ENCODE data around the gene HTT.

HTT gene

DNA sequence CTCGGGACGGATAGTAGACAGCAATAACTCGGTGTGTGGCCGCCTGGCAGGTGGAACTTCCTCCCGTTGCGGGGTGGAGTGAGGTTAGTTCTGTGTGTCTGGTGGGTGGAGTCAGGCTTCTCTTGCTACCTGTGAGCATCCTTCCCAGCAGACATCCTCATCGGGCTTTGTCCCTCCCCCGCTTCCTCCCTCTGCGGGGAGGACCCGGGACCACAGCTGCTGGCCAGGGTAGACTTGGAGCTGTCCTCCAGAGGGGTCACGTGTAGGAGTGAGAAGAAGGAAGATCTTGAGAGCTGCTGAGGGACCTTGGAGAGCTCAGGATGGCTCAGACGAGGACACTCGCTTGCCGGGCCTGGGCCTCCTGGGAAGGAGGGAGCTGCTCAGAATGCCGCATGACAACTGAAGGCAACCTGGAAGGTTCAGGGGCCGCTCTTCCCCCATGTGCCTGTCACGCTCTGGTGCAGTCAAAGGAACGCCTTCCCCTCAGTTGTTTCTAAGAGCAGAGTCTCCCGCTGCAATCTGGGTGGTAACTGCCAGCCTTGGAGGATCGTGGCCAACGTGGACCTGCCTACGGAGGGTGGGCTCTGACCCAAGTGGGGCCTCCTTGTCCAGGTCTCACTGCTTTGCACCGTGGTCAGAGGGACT lies 168.8 kb downstream of the HTT start:
- TF ChIP-seq, protein P1, sequence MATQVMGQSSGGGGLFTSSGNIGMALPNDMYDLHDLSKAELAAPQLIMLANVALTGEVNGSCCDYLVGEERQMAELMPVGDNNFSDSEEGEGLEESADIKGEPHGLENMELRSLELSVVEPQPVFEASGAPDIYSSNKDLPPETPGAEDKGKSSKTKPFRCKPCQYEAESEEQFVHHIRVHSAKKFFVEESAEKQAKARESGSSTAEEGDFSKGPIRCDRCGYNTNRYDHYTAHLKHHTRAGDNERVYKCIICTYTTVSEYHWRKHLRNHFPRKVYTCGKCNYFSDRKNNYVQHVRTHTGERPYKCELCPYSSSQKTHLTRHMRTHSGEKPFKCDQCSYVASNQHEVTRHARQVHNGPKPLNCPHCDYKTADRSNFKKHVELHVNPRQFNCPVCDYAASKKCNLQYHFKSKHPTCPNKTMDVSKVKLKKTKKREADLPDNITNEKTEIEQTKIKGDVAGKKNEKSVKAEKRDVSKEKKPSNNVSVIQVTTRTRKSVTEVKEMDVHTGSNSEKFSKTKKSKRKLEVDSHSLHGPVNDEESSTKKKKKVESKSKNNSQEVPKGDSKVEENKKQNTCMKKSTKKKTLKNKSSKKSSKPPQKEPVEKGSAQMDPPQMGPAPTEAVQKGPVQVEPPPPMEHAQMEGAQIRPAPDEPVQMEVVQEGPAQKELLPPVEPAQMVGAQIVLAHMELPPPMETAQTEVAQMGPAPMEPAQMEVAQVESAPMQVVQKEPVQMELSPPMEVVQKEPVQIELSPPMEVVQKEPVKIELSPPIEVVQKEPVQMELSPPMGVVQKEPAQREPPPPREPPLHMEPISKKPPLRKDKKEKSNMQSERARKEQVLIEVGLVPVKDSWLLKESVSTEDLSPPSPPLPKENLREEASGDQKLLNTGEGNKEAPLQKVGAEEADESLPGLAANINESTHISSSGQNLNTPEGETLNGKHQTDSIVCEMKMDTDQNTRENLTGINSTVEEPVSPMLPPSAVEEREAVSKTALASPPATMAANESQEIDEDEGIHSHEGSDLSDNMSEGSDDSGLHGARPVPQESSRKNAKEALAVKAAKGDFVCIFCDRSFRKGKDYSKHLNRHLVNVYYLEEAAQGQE (IDR thresholded peaks at IDR 0.05; ENCODE audit: insufficient replicate concordance, low read depth) = peak; percentile 47
- TF ChIP-seq, protein P2, sequence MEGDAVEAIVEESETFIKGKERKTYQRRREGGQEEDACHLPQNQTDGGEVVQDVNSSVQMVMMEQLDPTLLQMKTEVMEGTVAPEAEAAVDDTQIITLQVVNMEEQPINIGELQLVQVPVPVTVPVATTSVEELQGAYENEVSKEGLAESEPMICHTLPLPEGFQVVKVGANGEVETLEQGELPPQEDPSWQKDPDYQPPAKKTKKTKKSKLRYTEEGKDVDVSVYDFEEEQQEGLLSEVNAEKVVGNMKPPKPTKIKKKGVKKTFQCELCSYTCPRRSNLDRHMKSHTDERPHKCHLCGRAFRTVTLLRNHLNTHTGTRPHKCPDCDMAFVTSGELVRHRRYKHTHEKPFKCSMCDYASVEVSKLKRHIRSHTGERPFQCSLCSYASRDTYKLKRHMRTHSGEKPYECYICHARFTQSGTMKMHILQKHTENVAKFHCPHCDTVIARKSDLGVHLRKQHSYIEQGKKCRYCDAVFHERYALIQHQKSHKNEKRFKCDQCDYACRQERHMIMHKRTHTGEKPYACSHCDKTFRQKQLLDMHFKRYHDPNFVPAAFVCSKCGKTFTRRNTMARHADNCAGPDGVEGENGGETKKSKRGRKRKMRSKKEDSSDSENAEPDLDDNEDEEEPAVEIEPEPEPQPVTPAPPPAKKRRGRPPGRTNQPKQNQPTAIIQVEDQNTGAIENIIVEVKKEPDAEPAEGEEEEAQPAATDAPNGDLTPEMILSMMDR (IDR thresholded peaks at IDR 0.05; ENCODE audit: insufficient read depth, low read length) = no peak
- H3K27me3 ChIP-seq (ENCODE audit: insufficient read depth, poor library complexity, severe bottlenecking) = no peaks in the 10 kb centered on the region
- H3K4me3 ChIP-seq (replicated peaks; ENCODE audit: insufficient read depth, low read length) = no peak overlapping the region
- no peak for DNase-seq (ENCODE audit: low read depth in 1 of 2, low spot score in 1 of 2)
- H3K27ac ChIP-seq (replicated peaks) = no peak overlapping the region

DNA sequence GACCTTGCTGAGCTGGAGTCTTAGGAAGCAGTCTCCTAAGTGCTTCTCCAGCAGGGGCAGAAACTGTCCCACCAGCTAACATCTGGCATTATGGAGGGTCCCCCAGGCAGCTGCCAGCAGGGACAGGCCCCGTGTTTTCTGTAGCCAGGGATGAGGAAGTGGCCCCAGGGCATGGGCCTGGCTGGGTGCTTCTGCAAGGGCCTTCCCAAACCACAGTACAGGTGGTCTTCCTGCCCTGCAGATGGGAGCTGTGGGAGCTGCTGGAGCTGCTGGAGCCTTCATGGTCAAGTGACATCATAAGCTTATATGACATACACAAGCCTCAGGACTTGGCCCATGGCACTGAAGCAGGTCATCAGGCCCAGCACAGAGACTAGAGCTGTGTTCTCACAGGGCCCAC lies 169.5 kb downstream of the HTT start:
- TF ChIP-seq, protein P2 (IDR thresholded peaks at IDR 0.05; ENCODE audit: insufficient read depth, low read length) = no peak
- TF ChIP-seq POLR2AphosphoS5 (IDR thresholded peaks at IDR 0.05; ENCODE audit: low read depth) = peak; percentile 18; the same call in 1 of the 2 replicates
- no peak overlapping the region for H3K4me3 ChIP-seq (replicated peaks; ENCODE audit: insufficient read depth, low read length)
- no peaks in the 10 kb centered on the region for H3K27me3 ChIP-seq (ENCODE audit: insufficient read depth, poor library complexity, severe bottlenecking)
- peak in 1 of 2 experiments; percentile 12 for DNase-seq (ENCODE audit: low read depth in 1 of 2, low spot score in 1 of 2)
- H3K27ac ChIP-seq (replicated peaks) = no peak overlapping the region

DNA sequence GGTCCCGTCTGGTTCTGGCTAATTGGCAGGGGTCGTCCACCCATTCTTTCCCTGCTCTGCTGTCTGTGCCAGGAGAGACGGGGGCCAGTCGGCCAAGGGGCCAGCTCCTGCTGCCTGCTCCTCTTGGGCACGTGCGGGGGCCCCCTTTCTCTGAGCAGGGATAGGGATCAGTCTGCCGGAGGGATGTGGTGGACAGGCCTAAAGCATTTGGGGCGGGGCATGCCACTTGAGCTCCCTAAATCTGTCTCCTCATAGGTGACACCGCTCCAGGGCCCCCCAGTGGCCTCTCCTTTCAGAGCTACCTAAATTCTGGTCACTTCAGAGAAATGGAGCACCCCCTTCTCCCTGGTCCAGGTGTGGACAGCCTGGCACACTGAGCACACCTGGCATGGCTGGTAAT lies 170.3 kb downstream of the HTT start:
- H3K27me3 ChIP-seq (ENCODE audit: insufficient read depth, poor library complexity, severe bottlenecking) = no peaks in the 10 kb centered on the region
- TF ChIP-seq, protein P2 (IDR thresholded peaks at IDR 0.05; ENCODE audit: insufficient read depth, low read length) = no peak
- TF ChIP-seq, protein P1 (IDR thresholded peaks at IDR 0.05; ENCODE audit: insufficient replicate concordance, low read depth) = no peak
- TF ChIP-seq POLR2AphosphoS5 (IDR thresholded peaks at IDR 0.05; ENCODE audit: low read depth) (no peak), SPI1 (IDR thresholded peaks at IDR 0.05; ENCODE audit: borderline replicate concordance, low read depth) (no peak), GABPA (IDR thresholded peaks at IDR 0.05; ENCODE audit: low read depth) (no peak)
- no peak overlapping the region for H3K27ac ChIP-seq (replicated peaks)
- no peak overlapping the region for H3K4me3 ChIP-seq (replicated peaks; ENCODE audit: insufficient read depth, low read length)
- no peak for DNase-seq (ENCODE audit: low read depth in 1 of 2, low spot score in 1 of 2)

DNA sequence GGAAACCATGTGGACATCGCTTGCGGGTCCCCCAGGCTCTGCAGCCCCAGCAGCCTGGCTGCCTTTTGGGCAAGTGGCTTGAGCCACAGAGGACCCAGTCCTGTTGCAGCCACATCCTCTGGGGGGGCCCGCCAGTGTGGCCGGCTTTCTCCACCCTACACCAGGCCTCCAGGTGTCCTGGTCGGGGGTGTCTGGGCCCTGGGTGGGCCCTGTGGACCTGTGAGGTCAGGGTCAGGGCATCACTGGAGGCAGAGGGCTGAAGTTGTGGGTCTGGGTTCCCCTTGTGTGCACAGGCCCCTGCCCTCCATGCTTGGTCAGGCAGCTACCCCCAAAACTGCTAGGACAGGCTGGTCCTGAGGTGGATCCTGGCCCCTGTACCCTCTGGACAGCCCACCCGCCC lies 171.2 kb downstream of the HTT start:
- no peak for DNase-seq (ENCODE audit: low read depth in 1 of 2, low spot score in 1 of 2)
- TF ChIP-seq GABPA (IDR thresholded peaks at IDR 0.05; ENCODE audit: low read depth) (no peak), SPI1 (IDR thresholded peaks at IDR 0.05; ENCODE audit: borderline replicate concordance, low read depth) (no peak), POLR2AphosphoS5 (IDR thresholded peaks at IDR 0.05; ENCODE audit: low read depth) (no peak)
- TF ChIP-seq, protein P2 (IDR thresholded peaks at IDR 0.05; ENCODE audit: insufficient read depth, low read length) = no peak
- TF ChIP-seq, protein P1 (IDR thresholded peaks at IDR 0.05; ENCODE audit: insufficient replicate concordance, low read depth) = no peak
- Histone ChIP-seq H3K27ac (replicated peaks) (no peak overlapping the region), H3K27me3 (ENCODE audit: insufficient read depth, poor library complexity, severe bottlenecking) (no peaks in the 10 kb centered on the region), H3K4me3 (replicated peaks; ENCODE audit: insufficient read depth, low read length) (no peak overlapping the region)
